GM21825 (cell line): ENCODE data around the gene HEXD.
"Not testable (repeated sequence)": the region's sequence is repeated elsewhere in the genome, so short reads cannot be mapped to it uniquely, and the experiment has no call there.

ENCODE experiments used
- ATAC-seq: cut with Tn5 transposase; IDR thresholded peaks from one replicate; pipeline ENCODE4 v1.9.1; 2021; ENCODE audit warnings: mild to moderate bottlenecking, moderate library complexity; ENCODE audit not compliant: unreplicated experiment

The HEXD gene

GRCh38 chr17:82457073-82457928, 39.2 kb downstream of the HEXD start:
- no peak for ATAC-seq

GRCh38 chr17:82457929-82458178, 39.7 kb downstream of the HEXD start:
- ATAC-seq: no peak

- peak; percentile 86 for ATAC-seq
These were observed 40.2 kb downstream of the HEXD start, which contains the start of gene NARF for GRCh38 chr17:82458179-82458884. Gene NARF (plus strand): TSS chr17:82458741. CDS start chr17:82458804, 63 bp downstream.

- ATAC-seq: peak; percentile 13
These were observed 40.8 kb downstream of the HEXD start for GRCh38 chr17:82458885-82459424.

GRCh38 chr17:82459936-82460335, 41.8 kb downstream of the HEXD start:
- ATAC-seq: not testable (repeated sequence)

DNA sequence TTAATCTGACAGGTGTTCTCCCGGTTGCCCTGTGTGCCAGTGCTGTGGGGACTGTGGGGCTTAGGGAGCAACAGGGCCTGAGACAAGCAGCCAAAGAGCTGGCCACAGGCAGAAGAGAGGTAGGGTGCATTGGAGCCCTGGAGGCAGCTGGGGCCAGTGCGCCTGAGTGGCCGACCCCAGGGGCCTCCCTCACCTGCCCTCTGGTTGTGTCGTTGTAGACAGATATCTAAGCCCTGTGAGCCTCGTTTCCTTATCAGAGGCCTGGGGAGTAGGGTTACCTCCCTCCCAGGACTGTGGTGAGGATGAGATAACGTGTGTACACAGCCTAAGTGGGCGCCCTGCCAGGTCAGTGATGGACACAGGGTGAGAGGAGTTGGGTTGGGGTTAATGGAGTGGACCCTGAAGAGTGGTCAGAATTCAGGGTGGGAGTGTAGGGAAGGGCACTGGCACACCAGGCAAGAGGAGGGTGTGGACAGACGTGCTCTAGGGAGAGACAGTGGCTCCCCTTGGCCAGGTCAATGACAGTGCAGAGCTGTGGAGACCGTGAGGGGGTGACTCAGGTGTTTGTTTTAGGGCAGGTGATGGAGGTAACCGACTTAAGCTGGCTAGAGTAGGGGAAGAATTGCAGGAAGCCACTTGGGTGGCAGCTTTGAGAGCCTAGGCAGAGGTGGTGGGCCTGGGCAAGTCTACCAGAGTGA, 43.8 kb downstream of the HEXD start:
- ATAC-seq: no peak

DNA sequence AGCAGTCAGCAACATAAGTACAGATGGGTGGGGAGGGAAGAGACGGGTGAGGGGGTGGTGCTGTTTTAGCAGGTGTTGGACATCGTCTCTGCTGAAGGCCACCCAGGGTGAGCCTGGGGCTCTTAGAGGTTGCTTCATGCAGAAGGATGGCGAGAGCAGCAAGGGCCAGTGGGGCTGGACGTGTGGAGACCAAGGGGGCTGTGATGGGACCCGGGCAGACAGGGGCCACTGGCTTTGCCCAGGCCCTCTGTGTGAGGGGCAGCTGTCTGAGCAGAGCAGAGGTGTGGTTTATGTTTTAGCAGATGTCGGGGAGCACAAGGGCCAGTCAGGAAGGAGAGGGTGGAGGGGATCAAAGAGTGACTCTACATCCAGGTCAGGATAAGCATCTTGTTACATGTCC, 45.2 kb downstream of the HEXD start:
- no peak for ATAC-seq

DNA sequence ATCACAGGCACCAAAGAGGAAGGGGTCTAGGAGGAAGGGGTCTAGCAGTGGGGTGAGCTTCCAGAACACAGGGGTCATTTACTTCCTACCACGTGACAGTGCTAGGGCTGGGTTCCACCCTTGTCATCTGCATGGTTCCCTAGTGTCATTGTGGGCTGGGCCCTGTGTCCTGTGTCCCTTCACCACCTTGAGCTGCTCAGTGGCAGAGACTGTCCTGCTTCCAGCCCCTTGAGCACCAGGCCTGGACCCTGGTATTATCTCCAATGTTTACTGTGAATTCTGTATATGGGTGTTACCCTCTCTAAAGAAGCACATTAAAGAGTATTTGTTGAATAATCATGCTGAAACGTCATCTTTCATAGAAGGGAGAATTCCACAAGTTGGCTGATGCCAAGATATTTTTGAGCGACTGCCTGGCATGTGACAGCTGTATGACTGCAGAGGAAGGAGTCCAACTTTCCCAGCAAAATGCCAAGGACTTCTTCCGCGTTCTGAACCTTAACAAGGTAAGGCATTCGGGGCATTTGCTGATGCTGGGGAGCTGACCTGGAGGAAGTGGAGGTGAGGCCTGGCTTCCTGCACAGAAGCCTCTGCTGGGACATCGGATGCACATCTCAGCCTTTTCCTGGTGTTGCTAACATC, 45.9 kb downstream of the HEXD start:
- no peak for ATAC-seq

DNA sequence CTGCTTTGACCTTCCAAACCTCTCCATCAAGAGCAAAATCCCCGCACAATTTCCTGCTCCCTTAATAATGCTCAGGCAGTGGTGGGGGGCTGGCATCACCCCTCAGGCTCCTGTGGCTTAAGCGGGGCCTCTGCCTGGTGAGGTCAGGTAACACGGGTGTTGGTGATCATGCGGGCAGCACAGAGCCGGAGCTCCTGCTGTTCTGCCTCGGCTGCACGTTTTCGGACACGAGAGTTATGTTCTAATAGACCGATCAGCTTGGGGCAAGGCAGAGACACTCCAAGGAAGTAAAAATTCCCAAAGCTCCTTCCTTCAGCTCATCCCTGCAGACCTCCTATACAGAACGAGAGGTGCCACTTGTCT, 46.4 kb downstream of the HEXD start:
- ATAC-seq: no peak

- ATAC-seq: no peak
These were observed 47.0 kb downstream of the HEXD start for GRCh38 chr17:82465023-82465603.

GRCh38 chr17:82468692-82469091, 50.5 kb downstream of the HEXD start:
- no peak for ATAC-seq

DNA sequence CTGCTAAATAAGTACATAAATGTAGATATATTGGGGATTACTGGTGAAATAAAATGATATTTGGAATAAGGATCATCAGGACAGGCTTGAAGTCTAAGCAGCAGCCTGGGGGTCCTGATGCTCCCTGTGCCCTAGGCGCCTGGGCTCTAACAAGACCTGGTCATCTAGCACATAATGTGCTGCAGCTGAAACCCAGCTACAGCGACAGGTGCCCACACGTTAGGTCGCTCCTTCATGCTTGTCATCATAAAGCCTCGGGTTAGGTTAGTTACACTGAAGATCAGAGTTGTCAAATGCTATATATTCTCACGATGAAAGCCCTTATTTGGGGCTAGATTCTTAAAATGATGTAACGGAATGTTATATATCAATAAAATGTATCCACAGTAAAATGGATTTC, 51.9 kb downstream of the HEXD start:
- ATAC-seq: no peak

- ATAC-seq: no peak
These were observed 56.3 kb downstream of the HEXD start for GRCh38 chr17:82474223-82475010.

GRCh38 chr17:82475458-82475857, 57.3 kb downstream of the HEXD start:
- no peak for ATAC-seq

DNA sequence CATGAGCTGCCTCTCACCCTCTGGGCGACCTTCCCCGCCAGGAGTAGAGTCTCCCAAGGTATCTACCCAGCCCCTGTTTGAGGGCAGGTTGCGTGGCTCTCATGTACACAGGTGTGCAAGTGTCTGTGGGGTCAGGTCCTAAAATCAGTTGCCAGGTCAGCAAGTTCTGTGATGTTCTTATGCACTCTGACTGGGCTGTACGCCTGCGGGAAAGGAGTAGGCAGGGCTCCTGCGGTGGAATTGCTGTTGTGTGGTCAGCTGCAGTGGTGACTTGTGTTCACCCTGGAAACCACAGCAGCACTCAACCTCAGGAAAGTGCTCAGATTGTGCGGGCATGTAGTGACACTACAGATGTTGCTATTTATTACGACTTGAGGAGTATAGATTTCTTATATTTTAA, 59.8 kb downstream of the HEXD start:
- ATAC-seq: no peak

DNA sequence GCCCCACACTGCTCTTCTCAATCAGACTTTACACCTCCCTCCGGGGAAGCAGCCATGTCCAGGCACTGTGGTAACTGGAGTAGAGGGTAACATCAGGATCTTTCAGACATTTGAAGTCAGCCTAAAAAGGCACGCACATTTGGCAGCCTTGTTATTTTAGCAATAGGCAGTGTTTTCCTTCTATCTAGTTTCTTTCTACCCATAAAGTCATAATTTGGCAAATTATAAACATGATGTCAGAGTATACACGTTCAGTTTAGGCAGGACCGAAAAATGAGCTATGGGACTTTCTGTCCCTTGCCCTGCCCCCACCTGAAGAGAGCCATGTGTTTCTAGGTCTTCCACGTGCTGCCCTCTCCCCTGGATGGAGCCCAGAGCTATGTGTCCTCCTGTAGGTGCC, 61.5 kb downstream of the HEXD start:
- no peak for ATAC-seq

GRCh38 chr17:82480318-82480717, 62.2 kb downstream of the HEXD start:
- ATAC-seq: no peak

GRCh38 chr17:82483204-82483660, 65.1 kb downstream of the HEXD start:
- no peak for ATAC-seq

GRCh38 chr17:82483836-82484235, 65.7 kb downstream of the HEXD start:
- no peak for ATAC-seq
